ENCODE data around the gene MYL6. TPM values are rescaled to one million over a fixed set of nuclear protein-coding genes. Genes with fewer than 3 reads are reported as not detected.

Gene MYL6
- total and polyA plus RNA-seq, 9 of the 15 experiments (the other 6 are each of a cell fraction or from before 2014, with no cell fraction given), result 557 to 1,664 (median 958) TPM

- TF ChIP-seq HBP1 (CRISPR knock-in tag; IDR thresholded peaks at IDR 0.05), result no peak
- TF ChIP-seq SFPQ (IDR thresholded peaks at IDR 0.05; ENCODE audit: low read depth, low read length), result no peak
- TF ChIP-seq NR2C2 (CRISPR knock-in tag; IDR thresholded peaks at IDR 0.05), result no peak
- peak; percentile 13; the same call in 1 of the 2 replicates for TF ChIP-seq NR2C2 (tag; IDR thresholded peaks at IDR 0.05)
Measured at GRCh38 chr12:56158926-56159461, 835 bp downstream of the MYL6 start (continued).

- FAIRE-seq (peak; percentile 64), DNase-seq (ENCODE audit: extremely low read depth in 1 of 4, low spot score in 3 of 4) (no peak), ATAC-seq (no peak)
- H3K36me3 ChIP-seq (ENCODE audit: control insufficient read depth, insufficient read depth, low read length), result peaks cover 71% of the 10 kb centered on the region
- in situ Hi-C loops (cut with MboI), result no loop called here
- H3K9ac ChIP-seq (ENCODE audit: insufficient read depth in 1 of 2, low read depth in 2 of 2, low read length in 2 of 2), result peak overlapping the region; percentile 93 to 98
- H3K4me3 ChIP-seq, result peak overlapping the region; percentile 90
- no peaks in the 10 kb centered on the region for H3K27me3 ChIP-seq (ENCODE audit: control insufficient read depth in 2 of 2, insufficient read depth in 2 of 2, low read length in 2 of 2)
- peaks cover 31 to 40% of the 10 kb centered on the region in 2 experiments; a peak in 4 of 5 replicates for H3K4me1 ChIP-seq (replicated peaks in 1 of 2; ENCODE audit: control insufficient read depth in 2 of 2, insufficient read depth in 2 of 2, low read length in 2 of 2)
- peak overlapping the region; percentile 98 for H3K27ac ChIP-seq (ENCODE audit: extremely low read depth, low read depth, low read length)
- H2AFZ ChIP-seq (ENCODE audit: low read depth, low read length), result no peak overlapping the region
- CTCF ChIA-PET (ENCODE audit: low intra/inter-chr PET ratio), result interaction anchor here (2.6 kb wide), 1 partner anchor 33 kb away, joined by 7 read pairs; no protein-coding TSS in a partner anchor
- no peaks in the 10 kb centered on the region for H3K9me3 ChIP-seq (replicated peaks; ENCODE audit: control insufficient read depth, insufficient read depth, low read depth, low read length)
- H3K9me1 ChIP-seq (ENCODE audit: control insufficient read depth, insufficient read depth, low read length), result peaks cover 3% of the 10 kb centered on the region
- peaks cover 40% of the 10 kb centered on the region for H3K79me2 ChIP-seq (ENCODE audit: control insufficient read depth, insufficient read depth, low read length)
- intact Hi-C loops (cut with micrococcal nuclease), result loop anchor here (5.0 kb wide), 1 partner anchor 42 kb away; the partner anchor contains the start of genes RPL41 and ZC3H10
- no TSS peak for BruUV-seq (replicated peaks)
- H3K4me2 ChIP-seq (ENCODE audit: insufficient read depth, low read length), result peak overlapping the region; percentile 80
- H4K20me1 ChIP-seq (replicated peaks; ENCODE audit: control insufficient read depth, insufficient read depth, low read length), result peaks cover 34% of the 10 kb centered on the region; the same call in 1 of the 2 replicates
- WGBS (ENCODE audit: insufficient coverage, low coverage, missing lambda C conversion rate), result 61% methylated on average over 8 of the region's 8 CpGs
- POLR2A ChIA-PET, result interaction anchor here (0.6 to 8.9 kb wide), 17 partner anchors 8 to 201 kb away, joined by 3 to 124 read pairs (median 7); partner anchors contain the start of genes ESYT1, RNF41, RPL41 and STAT2
- TF ChIP-seq E2F5 (CRISPR knock-in tag; IDR thresholded peaks at IDR 0.05), result 0 out of 2 replicates have a peak, but pooled peaks have one; percentile 30
- peak; percentile 77; the same call in 1 of the 2 replicates for TF ChIP-seq IRF1 (CRISPR knock-in tag; IDR thresholded peaks at IDR 0.05; ENCODE audit: borderline replicate concordance)
- TF ChIP-seq NFXL1 (CRISPR knock-in tag; IDR thresholded peaks at IDR 0.05), result 0 out of 2 replicates have a peak, but pooled peaks have one; percentile 22
- peak in 1 of 2 experiments; percentile 9; a peak in 1 of 4 replicates for TF ChIP-seq FOXA3 (CRISPR knock-in tag; conservative IDR thresholded peaks at IDR 0.05 in 1 of 2, IDR thresholded peaks at IDR 0.05 in 1 of 2)
- TF ChIP-seq LCOR (CRISPR knock-in tag; IDR thresholded peaks at IDR 0.05), result peak; percentile 44; the same call in 1 of the 2 replicates
- no peak for TF ChIP-seq U2AF1 (optimal IDR thresholded peaks at IDR 0.05; ENCODE audit: low read depth, low read length)
Measured at GRCh38 chr12:56159482-56160192, 1.5 kb downstream of the MYL6 start.

All from K562 (cell line).